GM19025 (cell line): Measurements from ENCODE around the gene TNKS2.
A peak's percentile ranks its signal among the peaks of the same experiment; 100 is the strongest.
"Not testable (repeated sequence)": the region's sequence is repeated elsewhere in the genome, so short reads cannot be mapped to it uniquely, and the experiment has no call there.

Source experiments
- ATAC-seq: cut with Tn5 transposase; IDR thresholded peaks from one replicate; pipeline ENCODE4 v1.9.1; 2021; ENCODE audit warnings: mild to moderate bottlenecking, low read depth, moderate library complexity; ENCODE audit not compliant: unreplicated experiment

TNKS2 gene

GRCh38 chr10:91797874-91798648 is at the start of gene TNKS2:
Gene TNKS2 (plus strand): TSS chr10:91798426. CDS start chr10:91798691, 265 bp downstream.
- ATAC-seq: peak; percentile 78

GRCh38 chr10:91749592-91749991 is 48.6 kb upstream of the TNKS2 start:
- not testable (repeated sequence) for ATAC-seq

- no peak for ATAC-seq
These were observed 41.9 kb upstream of the TNKS2 start for GRCh38 chr10:91756286-91756685.

GRCh38 chr10:91758303-91759146 is 39.7 kb upstream of the TNKS2 start:
- ATAC-seq: no peak

- no peak for ATAC-seq
These were observed 38.6 kb upstream of the TNKS2 start for GRCh38 chr10:91759581-91759986.

GRCh38 chr10:91761721-91762120 is 36.5 kb upstream of the TNKS2 start:
- ATAC-seq: no peak

GRCh38 chr10:91762878-91763277 is 35.3 kb upstream of the TNKS2 start:
- ATAC-seq: no peak

GRCh38 chr10:91766676-91767075 is 31.6 kb upstream of the TNKS2 start:
- ATAC-seq: no peak

- no peak for ATAC-seq
These were observed 30.1 kb upstream of the TNKS2 start for GRCh38 chr10:91768123-91768522.

- ATAC-seq: no peak
These were observed 26.3 kb upstream of the TNKS2 start for GRCh38 chr10:91771907-91772306.

GRCh38 chr10:91772461-91772860 is 25.8 kb upstream of the TNKS2 start:
- no peak for ATAC-seq

GRCh38 chr10:91772869-91773268 is 25.4 kb upstream of the TNKS2 start:
- no peak for ATAC-seq

GRCh38 chr10:91774571-91774970 is 23.7 kb upstream of the TNKS2 start:
- no peak for ATAC-seq

GRCh38 chr10:91775731-91776130 is 22.5 kb upstream of the TNKS2 start:
- ATAC-seq: no peak

- no peak for ATAC-seq
These were observed 22.0 kb upstream of the TNKS2 start for GRCh38 chr10:91776266-91776665.

GRCh38 chr10:91778485-91778884 is 19.7 kb upstream of the TNKS2 start:
- ATAC-seq: no peak

- no peak for ATAC-seq
These were observed 19.1 kb upstream of the TNKS2 start for GRCh38 chr10:91779011-91779605.

- ATAC-seq: no peak
These were observed 15.7 kb upstream of the TNKS2 start for GRCh38 chr10:91782539-91782938.

- ATAC-seq: no peak
These were observed 12.4 kb upstream of the TNKS2 start for GRCh38 chr10:91785830-91786229.

- ATAC-seq: no peak
These were observed 11.0 kb upstream of the TNKS2 start for GRCh38 chr10:91787258-91787657.

- no peak for ATAC-seq
These were observed 10.4 kb upstream of the TNKS2 start for GRCh38 chr10:91787810-91788209.
